Stimulated activated CD4-positive, alpha-beta T cell treated with anti-CD3 and anti-CD28 coated beads, Interleukin-2, amount 100 ng/mL, for 4 hours (primary cell): ENCODE measurements around the gene SLC7A6.

Experiments used
- DNase-seq: peaks from one replicate; pipeline ENCODE4 v3.0.0-alpha.2; 2020; ENCODE audit warnings: low read depth

SLC7A6 gene

DNA sequence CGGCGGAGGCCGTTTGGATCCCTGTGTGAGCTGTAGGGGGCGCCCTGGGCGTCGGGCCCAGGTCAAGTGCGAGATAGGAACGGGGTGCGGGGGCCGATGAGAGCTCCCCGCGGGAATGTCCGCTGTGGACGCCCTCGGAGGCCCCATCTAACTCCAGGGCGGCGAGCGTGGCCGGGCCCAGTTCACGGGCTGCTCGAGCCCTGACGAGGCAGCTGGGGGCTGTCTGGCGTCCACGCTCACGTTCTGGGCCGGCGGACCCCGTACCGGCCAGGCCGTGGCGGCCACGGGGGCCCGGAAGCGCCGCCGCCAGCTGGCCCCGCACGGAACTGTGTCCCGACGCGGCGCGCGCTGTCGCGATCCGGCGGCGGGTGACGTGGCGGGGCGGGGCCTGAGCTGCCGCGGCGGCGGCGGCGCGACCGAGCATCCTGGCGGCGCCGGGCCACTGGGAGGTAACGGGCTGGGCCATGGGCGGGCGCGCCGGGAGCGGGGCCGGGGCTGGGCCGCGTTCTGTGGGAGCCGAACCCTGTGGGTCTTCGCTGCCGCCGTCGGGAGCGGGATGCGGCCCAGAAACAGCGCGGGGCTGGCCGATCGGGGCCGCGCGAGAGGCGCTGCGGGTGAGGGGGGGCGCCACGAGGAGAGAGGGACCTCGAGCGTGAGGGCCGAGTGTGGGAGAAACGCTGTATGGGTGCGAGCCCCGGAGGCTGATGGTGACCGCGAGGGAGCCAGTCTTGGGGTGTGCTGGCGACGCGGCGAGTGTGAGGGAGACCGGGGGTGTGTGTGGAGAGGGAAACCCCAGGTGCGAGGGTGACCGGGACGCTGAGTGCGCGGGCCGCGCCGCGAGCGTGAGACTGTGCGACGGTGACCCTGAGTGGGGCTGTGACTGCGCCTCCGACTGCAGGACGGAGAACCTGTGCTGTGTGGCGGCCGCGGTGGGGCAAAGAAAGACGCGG lies at the start of gene SLC7A6:
SLC7A6 (plus strand) TSS at position 399 of the 950 bp plus-strand sequence. CDS start 10,201 bp downstream, outside the sequence.
- peak; percentile 84 for DNase-seq

DNA sequence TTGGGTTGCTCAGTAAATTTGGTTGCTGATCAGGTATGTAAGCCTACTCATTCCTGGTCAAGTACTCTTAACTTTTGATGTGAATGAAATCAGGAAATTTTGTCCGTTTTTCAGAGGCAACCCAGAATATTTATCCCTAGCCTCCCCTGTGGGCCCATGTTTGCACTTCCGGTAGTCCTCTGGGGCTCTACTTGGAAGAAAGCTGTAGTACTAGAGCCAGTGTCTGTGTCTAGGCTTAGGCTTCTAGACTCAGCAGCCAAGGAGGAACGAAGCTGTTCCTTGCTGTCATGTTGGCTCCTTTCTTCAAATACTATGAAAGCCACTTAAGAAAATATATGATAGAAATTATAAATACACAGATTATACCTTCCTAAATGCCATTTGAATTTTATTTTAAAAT lies 49.6 kb upstream of the SLC7A6 start:
- DNase-seq: no peak

DNA sequence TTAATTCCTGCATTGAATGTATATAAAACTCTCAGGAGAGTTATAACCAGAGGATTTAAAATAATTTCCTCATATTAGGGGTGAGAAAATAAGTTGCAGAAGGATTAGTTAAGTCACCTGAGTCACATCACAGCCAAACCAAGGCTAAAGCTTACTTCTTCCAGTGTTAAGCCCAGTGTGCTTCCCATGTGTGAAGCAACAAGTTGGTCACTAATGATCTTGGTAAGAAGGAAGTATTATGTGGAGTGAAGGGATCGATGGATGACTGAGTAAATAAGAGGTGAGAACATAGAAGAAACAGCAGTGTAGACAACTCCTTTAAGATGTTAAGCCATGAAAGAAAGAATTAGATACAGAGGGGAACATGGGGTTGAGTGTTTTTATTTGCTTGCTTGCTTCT lies 49.0 kb upstream of the SLC7A6 start:
- DNase-seq: no peak

DNA sequence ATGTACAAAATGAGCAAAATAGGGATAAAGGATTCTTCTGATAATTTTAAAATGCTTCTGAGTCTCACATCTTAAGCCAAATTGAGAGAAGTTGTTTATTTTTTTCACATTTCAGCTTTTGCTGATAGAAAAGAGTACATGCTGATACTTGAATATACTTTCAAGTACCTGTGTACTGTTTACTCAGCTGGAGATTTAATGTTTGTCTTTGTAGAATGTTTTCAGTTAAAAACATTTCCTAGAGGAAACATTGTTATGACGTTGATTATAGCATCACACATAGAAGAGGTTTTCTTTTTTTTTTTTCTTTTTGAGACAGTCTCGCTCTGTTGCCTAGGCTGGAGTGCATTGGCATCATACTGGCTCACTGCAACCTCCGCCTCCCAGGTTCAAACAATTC lies 48.1 kb upstream of the SLC7A6 start:
- DNase-seq: no peak

DNA sequence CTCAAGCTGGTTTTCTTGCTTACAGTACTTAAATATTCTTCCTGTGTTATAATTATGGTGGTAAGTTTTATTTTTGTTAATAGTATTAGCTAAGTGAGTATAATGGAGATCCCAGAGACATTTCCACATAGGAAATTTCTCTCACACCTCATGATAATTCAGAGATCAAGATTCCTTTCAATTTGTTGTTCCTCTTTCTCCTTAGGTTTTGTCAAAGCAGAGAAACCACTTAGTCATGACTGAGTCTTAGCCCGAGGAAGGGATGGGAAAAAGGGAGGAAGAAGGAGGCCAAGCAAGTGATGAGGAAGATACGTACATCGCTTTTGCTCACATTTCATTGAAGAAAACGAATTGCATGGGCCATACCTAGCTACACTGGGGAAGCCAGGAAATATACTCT lies 46.8 kb upstream of the SLC7A6 start:
- no peak for DNase-seq

DNA sequence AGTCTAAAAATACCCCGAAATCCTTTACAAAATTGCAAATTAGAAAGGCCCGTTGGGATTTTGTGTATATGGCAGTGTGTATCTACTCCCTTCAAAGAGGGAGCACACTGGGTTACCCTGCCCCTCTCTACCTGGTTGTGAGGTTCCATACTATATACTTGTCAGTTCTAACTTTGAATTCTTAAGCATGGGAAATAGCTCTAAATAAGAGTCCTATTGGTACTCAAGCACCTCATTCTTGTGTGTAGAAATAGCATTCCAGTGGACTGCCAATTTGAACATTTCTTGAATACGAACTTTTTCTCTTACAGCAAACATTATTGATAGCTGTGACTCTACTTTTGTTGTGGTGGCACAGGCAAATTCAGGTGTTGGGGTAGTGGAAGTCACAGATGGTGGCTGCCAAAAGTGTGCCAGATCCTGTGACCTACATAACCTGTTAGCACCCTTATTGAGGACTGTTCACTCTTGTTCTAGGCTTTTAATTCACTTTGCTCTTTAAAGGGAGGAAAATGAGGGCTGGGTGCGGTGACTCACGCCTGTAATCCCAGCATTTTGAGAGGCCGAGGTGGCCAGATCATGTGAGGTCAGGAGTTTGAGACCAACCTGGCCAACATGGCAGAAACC lies 44.5 kb upstream of the SLC7A6 start:
- no peak for DNase-seq

DNA sequence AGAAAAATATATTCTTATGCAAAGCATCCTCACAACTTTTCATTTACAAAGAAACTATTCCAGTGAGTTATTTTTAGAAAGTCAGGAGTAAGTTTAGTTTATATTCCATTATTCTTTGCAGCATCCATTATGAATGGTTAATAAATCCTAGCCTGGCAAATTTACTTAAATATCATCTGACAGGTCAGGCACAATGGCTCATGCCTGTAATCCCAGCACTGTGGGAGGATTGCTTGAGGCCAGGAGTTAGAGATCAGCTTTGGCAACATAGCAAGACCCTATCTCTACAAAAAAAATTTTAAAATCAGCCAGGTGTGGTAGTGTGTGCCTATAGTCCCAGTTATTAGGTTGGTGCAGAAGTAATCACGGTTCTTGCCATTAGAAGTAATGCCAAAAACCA lies 41.3 kb upstream of the SLC7A6 start:
- DNase-seq: no peak

DNA sequence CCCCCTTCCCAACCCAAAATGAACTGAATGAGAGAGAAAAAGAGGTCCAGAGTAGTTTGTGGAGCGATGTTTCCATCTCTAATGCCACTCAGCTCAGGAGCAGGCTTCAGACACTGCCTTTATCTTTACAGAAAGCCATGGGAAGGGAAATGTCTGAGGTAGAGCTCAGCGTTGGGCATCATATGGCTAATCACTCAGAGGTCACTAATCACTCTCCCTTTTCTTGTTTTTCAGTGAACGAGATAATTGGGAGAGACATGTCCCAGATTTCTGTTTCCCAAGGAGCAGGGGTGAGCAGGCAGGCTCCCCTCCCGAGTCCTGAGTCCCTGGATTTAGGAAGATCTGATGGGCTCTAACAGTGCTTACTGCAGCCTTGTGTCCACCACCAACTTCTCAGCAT lies 38.2 kb upstream of the SLC7A6 start:
- DNase-seq: no peak

DNA sequence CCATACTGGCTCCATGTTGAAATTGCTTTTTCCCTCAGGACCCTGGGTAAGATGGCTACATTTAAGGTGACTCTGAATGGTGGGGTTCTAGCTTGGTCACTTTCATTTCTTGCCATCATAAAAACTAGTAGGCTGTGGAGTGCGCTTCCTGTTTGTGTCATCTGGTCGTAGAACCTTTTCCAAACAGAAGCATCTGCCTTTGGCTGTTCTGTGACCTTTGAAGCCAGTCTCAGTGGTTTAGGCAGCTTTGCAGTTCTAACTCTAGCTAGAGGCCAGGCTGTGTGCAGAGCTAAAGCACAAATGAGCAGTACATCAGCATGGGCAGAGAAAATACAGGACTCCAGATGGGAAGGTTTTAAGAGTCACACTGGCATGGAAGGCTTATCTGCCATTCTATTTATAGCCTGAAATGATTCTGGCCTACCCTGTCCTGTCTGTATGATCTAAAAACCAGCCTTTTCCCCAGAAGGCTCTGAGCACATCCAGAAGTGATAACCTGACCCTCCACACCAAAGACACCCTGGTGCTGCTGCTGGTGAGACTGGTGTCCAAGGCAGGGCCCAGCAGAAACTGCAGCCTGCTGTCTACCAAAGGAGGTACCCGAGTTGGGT lies 37.0 kb upstream of the SLC7A6 start:
- DNase-seq: no peak

DNA sequence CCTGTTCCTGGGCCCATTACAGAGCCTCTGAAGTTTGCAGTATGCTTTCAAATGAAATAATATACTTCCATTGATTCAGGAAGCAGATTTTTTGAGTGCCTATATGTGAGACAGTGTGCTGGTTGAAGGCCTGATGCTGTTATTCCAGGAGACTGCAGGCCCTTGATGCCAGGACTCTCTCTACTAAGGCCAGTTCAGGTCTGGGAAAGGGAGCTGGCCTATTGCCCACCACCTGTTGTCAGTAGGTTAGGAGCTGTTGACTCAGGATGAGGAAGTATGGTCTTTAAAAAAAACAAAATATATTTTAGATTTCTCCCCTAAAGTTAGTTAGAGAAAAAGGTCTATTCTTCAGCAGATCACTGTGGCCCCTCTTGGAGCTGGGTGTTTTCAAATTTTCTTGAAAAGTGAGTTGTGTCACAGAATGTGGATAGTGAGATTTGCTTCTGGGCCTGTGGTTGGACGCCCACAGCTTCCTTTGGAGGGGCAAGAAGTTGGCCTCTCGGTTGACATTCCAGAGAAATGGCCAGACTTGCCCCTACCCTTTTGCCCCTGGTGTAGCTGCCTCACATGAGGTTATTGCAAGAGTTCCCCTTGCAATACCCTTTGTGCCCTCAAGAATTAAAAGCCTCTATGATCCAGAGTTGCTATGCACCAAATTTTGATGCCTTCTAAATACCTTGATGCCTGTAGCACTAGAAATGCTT lies 36.3 kb upstream of the SLC7A6 start:
- DNase-seq: no peak

DNA sequence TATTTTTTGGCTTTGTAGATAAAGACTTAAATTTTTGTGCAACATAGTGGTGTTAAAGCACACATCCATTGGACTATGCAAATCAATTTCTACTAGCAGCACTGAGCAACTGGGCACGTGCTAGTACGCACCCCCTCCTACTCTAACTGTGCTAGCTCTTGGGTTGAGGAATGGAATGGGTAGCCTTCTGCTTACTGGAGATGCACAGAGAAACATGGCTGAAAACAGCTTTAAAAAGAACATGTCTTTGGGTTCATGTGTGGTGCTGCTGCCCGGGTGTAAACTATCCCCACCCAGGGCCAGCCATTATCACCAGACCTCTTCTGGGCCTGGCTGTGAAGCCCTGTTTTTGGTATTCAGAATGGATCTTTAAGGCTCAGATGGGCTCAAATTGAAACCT lies 35.7 kb upstream of the SLC7A6 start:
- DNase-seq: no peak

DNA sequence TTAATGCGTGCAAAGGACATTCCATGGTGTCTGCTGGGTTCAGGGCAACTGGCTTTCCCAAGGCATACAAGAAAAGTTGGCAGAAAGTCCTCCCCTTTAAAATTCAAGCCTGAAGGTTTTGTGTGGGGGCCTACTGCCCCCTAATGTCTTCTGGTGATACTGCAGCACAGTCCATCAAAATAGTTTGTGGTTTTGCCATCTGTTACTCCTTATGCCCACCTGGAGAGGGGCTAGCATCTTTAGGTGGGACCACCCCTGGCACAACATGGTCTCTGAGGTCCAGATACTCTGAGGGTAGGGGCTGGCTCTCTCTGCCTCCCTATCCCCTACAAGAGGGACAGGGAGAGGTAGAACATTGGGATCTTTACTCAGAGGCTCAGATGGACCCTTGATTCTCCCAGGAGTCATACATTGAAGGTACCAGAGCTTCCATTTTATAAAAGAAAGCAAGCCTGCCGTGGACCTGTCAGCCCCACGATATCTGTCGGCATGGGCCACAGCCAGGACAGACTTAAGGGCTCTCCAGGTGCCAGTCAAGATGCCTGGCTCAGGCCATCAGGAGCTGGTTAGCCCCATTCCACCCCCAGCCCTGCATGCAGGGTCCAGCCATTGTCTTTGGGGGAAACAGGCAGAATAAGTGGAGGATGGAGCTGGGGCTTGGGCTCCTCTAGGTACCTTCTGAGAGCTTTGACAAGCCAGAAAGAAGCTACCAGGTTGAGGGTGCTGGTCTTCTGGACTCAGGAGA lies 34.7 kb upstream of the SLC7A6 start:
- DNase-seq: no peak

DNA sequence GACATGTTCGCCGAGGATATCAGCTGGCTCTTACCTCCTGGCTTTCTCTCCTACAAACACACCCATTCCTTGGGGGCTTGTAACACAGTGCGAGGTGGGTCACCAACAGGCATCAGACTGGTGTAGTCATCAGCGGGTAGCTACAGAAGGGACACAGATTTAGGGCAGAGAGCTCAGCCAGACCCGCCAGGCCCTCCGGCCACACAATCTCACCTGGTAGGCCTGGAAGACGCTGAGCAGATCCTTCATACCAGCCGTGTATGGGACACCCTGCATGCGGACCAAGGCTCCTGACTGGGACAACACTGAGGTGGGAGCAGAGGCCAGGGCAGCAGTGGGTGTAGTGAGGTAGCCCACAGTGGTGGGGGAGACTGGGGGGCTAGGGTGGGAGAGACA lies 34.2 kb upstream of the SLC7A6 start:
- DNase-seq: no peak

DNA sequence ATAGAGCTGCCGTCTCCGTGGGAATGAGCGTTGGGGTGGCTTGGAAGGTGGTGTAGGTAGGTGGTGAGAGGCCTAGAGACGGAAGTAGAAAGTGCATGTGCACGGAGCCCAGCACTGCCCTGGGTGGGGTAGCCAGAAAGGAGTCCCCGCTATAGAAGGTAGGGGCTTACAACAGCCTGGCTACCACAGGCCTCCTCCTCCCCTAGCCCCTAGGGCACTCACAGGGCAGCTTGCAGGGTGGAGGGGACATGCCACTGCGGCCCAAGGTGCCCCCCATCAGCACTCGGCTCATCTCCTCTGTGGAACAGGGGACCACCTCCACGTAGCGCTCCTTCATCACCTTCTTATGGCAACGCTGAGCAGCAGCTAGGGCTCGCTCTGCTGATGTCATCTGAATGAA lies 33.4 kb upstream of the SLC7A6 start:
- no peak for DNase-seq

DNA sequence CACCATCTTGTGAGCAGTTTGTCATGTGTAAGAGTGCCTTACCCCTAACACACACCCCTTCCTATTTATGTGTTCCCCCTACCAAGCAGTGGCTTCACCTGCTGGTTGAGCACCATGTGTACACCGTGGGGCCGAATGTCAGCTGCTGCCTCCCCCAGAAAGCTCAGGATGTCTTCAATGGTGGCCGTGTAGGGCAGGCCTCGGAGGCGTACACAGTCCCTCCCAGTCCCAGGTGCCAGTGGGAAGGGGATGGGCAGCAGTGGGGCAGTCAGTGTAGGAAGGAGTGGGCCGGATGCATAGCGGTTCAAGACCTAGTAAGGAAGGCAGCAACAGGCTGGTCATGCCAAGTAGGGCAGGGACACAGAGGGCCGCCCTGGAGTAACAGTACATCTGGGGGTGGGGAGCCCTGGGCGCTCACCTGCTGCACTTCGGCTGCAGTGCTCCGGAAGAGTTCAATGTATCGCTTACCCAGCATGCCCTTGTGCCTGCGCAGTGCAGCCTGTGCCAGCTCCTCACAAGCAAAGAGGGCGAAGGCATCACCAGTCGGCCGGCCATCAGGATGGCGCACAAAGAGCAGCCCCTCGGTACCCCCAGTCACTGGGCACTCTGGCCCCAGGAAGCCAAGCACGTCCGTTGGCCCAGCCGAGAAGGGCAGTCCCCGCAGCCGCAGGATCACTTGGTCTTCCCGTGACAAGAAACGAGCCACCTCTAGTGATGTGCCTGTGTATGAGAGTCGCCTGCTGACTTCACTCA lies 32.8 kb upstream of the SLC7A6 start:
- DNase-seq: no peak

DNA sequence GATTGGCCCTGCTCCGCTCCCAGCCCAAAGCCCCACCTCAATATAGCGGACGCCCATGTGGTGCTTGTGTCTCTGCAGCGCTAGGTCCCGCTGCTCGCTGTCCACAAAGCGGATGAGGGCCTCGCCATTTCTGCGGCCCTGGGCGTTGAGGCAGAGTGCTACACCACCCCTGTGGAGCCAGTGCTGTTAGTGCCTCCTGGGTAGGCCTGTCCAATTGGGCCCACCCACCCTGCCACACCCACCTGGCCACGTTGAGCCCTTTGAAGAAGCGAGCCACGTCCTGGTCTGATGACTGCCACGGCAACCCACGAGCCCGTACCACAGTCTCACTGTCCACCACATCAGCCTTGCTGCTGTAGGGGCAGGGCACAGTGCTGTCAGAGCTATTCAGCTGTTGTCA lies 32.0 kb upstream of the SLC7A6 start:
- DNase-seq: no peak

DNA sequence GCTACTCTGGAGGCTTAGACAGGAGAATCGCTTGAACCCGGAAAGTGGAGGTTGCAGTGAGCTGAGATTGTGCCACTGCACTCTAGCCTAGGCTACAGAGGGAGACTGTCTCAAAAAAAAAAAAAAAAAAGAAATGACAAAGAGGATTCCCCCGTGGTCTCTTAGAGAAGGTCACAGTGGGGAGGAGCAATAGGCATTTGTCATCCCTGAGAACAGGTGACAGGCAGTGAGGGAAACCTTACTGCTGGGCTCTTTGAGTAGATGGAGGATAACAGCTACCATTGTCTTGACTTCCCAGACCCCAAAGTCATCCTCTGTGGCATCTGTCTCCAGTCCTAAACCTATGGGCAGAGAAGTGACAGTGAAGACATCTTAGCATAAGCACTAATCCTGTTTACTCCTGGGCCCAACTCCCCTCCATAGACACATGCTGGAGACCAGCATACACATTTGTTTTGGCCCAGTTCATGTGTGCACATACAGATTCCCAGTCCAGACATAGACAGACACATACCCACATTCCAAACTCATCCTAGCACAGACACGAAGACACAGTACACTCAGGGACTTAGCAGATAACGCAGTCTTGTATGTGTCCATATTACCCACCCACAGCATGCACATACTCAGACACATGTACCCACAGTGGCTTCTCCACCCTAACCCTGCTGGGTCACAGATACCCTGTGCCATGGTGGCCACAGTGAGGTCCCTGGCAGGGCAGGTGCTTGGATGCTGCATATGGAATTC lies 31.1 kb upstream of the SLC7A6 start:
- DNase-seq: no peak

DNA sequence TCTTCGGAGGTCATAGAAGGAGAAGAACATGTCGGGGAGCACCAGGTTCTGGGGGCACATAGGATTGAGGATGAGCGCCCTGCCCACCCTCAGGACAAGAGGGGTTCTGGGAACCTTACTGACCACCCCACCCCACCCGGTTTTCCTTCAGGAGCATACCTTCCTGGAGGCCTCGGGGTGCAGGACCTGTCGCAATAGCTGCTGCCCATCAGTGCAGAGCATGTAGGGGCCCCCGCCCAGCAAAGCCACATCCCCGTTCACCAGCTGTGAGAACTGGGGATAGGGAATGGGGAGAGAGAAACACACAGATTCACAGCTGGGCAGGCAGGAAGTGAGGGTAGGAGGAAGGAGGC lies 30.5 kb upstream of the SLC7A6 start:
- DNase-seq: no peak

DNA sequence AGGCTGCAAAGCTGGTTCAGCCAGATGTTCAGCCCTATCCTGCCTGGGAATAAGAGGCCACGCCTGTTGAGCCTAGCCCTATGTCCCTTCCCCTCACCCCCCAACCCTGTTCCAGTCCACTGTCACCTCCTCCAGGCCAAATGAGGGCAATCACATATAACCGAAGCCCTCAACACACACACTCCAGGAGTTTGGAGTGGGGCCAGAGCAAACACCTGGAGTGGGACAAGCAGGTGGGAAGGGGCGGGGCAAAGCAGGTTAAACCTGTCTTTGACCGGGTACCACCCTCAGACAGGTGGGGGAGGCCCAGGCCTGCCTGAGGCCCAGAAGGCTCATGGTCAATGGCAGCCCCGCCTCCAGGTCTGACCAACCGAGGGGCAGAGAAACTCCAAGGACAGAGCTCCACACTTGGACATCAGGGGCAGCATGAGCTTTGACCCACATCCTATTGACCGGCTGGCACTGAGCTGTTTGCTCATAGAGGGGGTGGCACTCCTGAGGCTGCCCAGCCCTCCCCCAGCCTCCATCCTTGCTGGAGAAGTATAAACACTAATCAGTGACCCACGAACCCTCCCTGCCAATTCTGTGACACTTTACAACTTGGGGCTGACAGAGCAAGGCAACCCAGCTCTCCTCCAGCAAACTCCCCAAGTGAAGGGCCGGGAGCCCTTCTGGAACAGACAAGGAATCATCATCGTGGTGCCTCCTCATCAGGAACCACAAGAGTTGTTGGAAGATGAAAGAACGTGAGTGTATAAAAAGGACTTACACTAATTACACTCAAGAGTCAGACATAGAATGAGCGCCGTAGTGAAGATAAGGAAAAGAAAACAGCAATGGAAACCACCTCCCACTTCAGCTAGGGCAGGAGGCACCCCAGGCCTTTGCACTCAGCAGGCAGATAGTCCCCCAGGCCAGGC lies 29.9 kb upstream of the SLC7A6 start:
- DNase-seq: no peak
